Body of pancreas (tissue), 4 donors: ENCODE data around the gene GALM.

ENCODE experiments used
- CTCF ChIP-seq, 7 experiments: fragments of 450-650 bp in 4 of 7; fragments of 200-600 bp in 3 of 7; sonication (generic) in 3 of 7; IDR thresholded peaks; one replicate each; pipeline ENCODE4 v1.5.1; 2016 to 2019; ENCODE audit warnings: antibody characterized with exemption in 7 of 7
- POLR2A ChIP-seq, 3 donors: fragments of 450-650 bp; IDR thresholded peaks; one replicate each; pipeline ENCODE4 v1.6.1; 2016; ENCODE audit warnings: antibody characterized with exemption in 3 of 3, mild to moderate bottlenecking in 2 of 3

GRCh38 chr2:38719706-38720105, 53.8 kb downstream of the GALM start:
- TF ChIP-seq CTCF (IDR thresholded peaks at IDR 0.05) (no peak), POLR2A (IDR thresholded peaks at IDR 0.05) (no peak)
